ENCODE results near the gene VWA8.
"Not testable (repeated sequence)": the region's sequence is repeated elsewhere in the genome, so short reads cannot be mapped to it uniquely, and the experiment has no call there.

VWA8 gene

GRCh38 chr13:41548031-41548430, 412.9 kb downstream of the VWA8 start:
- FAIRE-seq: no peak

GRCh38 chr13:41547251-41548000, 413.5 kb downstream of the VWA8 start:
- FAIRE-seq: no peak

GRCh38 chr13:41546372-41547190, 414.3 kb downstream of the VWA8 start:
- FAIRE-seq: no peak

GRCh38 chr13:41545432-41545707, 415.5 kb downstream of the VWA8 start:
- no peak for FAIRE-seq

GRCh38 chr13:41543664-41544300, 417.1 kb downstream of the VWA8 start:
- FAIRE-seq: no peak

- FAIRE-seq: not testable (repeated sequence)
These were observed 418.1 kb downstream of the VWA8 start for GRCh38 chr13:41542799-41543198.

- no peak for FAIRE-seq
These were observed 418.6 kb downstream of the VWA8 start for GRCh38 chr13:41542281-41542680.

GRCh38 chr13:41541142-41541938, 419.6 kb downstream of the VWA8 start:
- no peak for FAIRE-seq

GRCh38 chr13:41540240-41540639, 420.7 kb downstream of the VWA8 start:
- not testable (repeated sequence) for FAIRE-seq

- no peak for FAIRE-seq
These were observed 427.4 kb downstream of the VWA8 start for GRCh38 chr13:41533266-41534052.

GRCh38 chr13:41528021-41528420, 432.9 kb downstream of the VWA8 start:
- FAIRE-seq: no peak

- FAIRE-seq: no peak
These were observed 440.0 kb downstream of the VWA8 start for GRCh38 chr13:41520660-41521630.

GRCh38 chr13:41520016-41520659, 440.8 kb downstream of the VWA8 start:
- no peak for FAIRE-seq

Data from islet of Langerhans (tissue), 1 donor.